Measurements from ENCODE around the gene MTAP. TPM values are rescaled to one million over a fixed set of nuclear protein-coding genes. Genes with fewer than 3 reads are reported as not detected.

The MTAP gene
- total RNA-seq, 4 donors from 2014 or later = 20.4 to 50.2 (median 30.4) TPM

DNA sequence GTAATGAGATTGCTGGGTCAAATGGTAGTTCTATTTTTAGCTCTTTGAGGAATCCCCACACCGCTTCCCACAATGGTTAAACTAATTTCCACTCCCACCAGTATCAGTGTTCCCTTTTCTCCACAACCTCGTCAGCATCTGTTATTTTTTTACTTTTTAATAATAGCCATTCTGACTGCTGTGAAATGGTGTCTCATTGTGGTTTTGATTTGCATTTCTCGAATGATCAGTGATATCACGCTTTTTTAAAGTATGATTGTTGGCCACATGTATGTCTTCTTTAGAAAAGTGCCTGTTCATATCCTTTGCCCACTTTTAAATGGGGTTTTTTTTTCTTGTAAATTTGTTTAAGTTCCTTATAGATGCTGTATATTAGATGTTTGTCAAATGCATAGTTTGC, 73.5 kb downstream of the MTAP start:
- H3K4me3 ChIP-seq = no peak overlapping the region
- H3K27ac ChIP-seq = no peak overlapping the region
- TF ChIP-seq, protein P1, sequence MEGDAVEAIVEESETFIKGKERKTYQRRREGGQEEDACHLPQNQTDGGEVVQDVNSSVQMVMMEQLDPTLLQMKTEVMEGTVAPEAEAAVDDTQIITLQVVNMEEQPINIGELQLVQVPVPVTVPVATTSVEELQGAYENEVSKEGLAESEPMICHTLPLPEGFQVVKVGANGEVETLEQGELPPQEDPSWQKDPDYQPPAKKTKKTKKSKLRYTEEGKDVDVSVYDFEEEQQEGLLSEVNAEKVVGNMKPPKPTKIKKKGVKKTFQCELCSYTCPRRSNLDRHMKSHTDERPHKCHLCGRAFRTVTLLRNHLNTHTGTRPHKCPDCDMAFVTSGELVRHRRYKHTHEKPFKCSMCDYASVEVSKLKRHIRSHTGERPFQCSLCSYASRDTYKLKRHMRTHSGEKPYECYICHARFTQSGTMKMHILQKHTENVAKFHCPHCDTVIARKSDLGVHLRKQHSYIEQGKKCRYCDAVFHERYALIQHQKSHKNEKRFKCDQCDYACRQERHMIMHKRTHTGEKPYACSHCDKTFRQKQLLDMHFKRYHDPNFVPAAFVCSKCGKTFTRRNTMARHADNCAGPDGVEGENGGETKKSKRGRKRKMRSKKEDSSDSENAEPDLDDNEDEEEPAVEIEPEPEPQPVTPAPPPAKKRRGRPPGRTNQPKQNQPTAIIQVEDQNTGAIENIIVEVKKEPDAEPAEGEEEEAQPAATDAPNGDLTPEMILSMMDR (IDR thresholded peaks at IDR 0.05) = no peak
- no peak for TF ChIP-seq EP300 (IDR thresholded peaks at IDR 0.05)
- TF ChIP-seq POLR2A (IDR thresholded peaks at IDR 0.05) = no peak
- no peaks in the 10 kb centered on the region for H3K4me1 ChIP-seq
- peaks cover 0 to 52% (median 7%) of the 10 kb centered on the region in 4 donors for H3K9me3 ChIP-seq
- peaks cover 0 to 81% (median 0%) of the 10 kb centered on the region in 3 donors for H3K36me3 ChIP-seq
- no peak for DNase-seq (ENCODE audit: low spot score in 2 of 2)
- 95 to 99% methylated on average over 4 of the region's 4 CpGs for WGBS, 2 donors
- H3K27me3 ChIP-seq = no peaks in the 10 kb centered on the region

DNA sequence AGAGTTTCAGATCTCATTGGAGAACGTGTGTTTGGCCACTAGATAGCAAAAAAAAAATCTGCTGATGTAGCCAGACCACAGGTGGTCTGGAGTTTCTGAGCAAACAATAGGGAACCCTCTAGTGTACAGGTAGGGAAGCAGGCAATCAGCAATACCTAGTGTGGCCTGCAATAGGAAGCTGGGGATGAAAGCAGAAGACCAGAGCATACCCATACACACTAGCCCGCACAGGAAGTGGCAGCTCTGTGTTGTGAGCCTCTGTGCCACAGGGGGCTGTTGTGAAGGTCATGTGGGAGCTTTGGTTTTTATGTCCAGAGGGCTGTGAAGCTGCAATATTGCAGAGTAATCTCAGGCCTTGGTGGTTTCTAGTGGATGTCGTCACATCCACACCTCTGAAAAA, 81.2 kb downstream of the MTAP start:
- TF ChIP-seq POLR2A (IDR thresholded peaks at IDR 0.05) (no peak), EP300 (IDR thresholded peaks at IDR 0.05) (no peak)
- TF ChIP-seq, protein P1 (IDR thresholded peaks at IDR 0.05) = no peak
- WGBS, 2 donors = 84 to 88% methylated on average over 3 of the region's 3 CpGs
- peaks cover 0 to 73% (median 0%) of the 10 kb centered on the region in 3 donors for H3K36me3 ChIP-seq
- no peak overlapping the region for H3K27ac ChIP-seq
- no peak for DNase-seq (ENCODE audit: low spot score in 2 of 2)
- peaks cover 0 to 66% (median 21%) of the 10 kb centered on the region in 4 donors for H3K9me3 ChIP-seq
- H3K4me1 ChIP-seq = no peaks in the 10 kb centered on the region
- no peak overlapping the region for H3K4me3 ChIP-seq
- H3K27me3 ChIP-seq = no peaks in the 10 kb centered on the region

DNA sequence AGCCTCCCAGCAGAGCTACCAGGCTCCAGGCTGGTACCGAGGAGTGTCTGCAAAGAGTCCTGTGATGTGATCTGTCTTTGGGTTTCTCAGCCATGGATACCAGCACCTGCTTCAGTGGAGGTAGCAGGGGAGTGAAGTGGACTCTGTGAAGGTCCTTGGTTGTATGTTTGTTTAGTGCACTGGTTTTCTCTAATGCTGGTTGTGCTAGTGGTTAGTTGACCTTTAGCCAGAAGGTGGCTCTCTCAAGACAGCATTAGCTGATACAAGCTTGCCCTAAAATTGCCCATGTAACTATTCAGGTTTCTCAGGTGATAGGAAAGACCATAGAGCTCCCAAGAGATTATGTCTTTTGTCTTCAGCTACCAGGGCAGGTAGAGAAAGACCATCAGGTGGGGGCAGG, 87.2 kb downstream of the MTAP start:
- TF ChIP-seq POLR2A (IDR thresholded peaks at IDR 0.05) = no peak
- no peak for TF ChIP-seq EP300 (IDR thresholded peaks at IDR 0.05)
- TF ChIP-seq, protein P1 (IDR thresholded peaks at IDR 0.05) = no peak
- Histone ChIP-seq H3K36me3 (peaks cover 0 to 55% (median 0%) of the 10 kb centered on the region in 3 donors), H3K4me1 (no peaks in the 10 kb centered on the region), H3K9me3 (peaks cover 0 to 49% (median 13%) of the 10 kb centered on the region in 4 donors), H3K4me3 (no peak overlapping the region), H3K27me3 (no peaks in the 10 kb centered on the region), H3K27ac (no peak overlapping the region)
- WGBS, 2 donors = 92 to 100% methylated on average over 1 of the region's 1 CpG
- no peak for DNase-seq (ENCODE audit: low spot score in 2 of 2)

DNA sequence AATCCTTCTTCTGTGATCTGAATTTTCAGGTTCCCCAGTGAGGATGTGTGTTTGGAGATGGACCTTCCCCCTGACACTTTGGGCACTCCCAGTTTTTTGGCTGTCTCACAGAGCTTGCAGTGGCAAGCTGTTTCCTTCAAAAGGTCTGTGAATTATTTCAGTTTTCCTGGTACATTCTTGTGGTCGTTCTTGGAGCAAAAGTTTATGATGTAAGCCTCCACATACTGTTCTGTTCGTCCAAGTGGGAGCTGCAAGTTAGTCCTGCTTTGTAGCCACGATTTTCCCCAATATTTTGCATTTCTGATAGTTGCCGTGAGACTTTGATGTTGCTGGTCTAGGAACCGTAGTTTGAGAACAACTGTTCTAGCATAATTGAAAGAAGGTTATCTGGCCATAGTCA, 88.3 kb downstream of the MTAP start:
- Histone ChIP-seq H3K9me3 (peaks cover 0 to 48% (median 15%) of the 10 kb centered on the region in 4 donors), H3K36me3 (peaks cover 0 to 44% (median 0%) of the 10 kb centered on the region in 3 donors), H3K4me1 (no peaks in the 10 kb centered on the region), H3K27ac (no peak overlapping the region), H3K4me3 (no peak overlapping the region), H3K27me3 (no peaks in the 10 kb centered on the region)
- 98 to 99% methylated on average over 5 of the region's 5 CpGs for WGBS, 2 donors
- TF ChIP-seq, protein P1 (IDR thresholded peaks at IDR 0.05) = no peak
- DNase-seq (ENCODE audit: low spot score in 2 of 2) = no peak

DNA sequence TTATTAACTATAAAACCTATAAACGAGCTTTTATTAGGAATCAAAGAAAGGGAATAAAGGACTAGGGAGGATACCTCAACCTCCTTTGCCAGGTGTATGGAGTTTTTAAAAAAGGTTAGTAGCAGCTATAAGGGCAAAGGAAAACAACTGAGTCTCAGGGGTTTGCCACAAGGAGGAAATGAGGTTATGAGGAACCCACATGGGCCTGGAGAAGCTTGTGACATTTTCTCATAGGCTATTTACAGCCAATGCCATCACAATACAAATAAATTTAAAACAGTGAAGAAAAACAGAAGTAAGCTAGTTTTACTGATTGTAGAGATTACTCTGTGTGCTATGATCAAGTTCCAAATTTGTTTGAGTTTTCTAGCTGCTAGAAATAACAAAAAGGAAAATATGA, 99.1 kb downstream of the MTAP start:
- peaks cover 0 to 98% (median 33%) of the 10 kb centered on the region in 4 donors for H3K9me3 ChIP-seq
- TF ChIP-seq POLR2A (IDR thresholded peaks at IDR 0.05) = no peak
- TF ChIP-seq, protein P1 (IDR thresholded peaks at IDR 0.05) = no peak
- no peak for TF ChIP-seq EP300 (IDR thresholded peaks at IDR 0.05)

More for the DNA sequence above, 99.1 kb downstream of the MTAP start:
- WGBS, 2 donors = 96 to 100% methylated on average over 1 of the region's 1 CpG
- H3K4me1 ChIP-seq = no peaks in the 10 kb centered on the region
- H3K36me3 ChIP-seq = peaks cover 0 to 15% (median 0%) of the 10 kb centered on the region in 3 donors
- no peaks in the 10 kb centered on the region for H3K27me3 ChIP-seq
- no peak overlapping the region for H3K27ac ChIP-seq
- H3K4me3 ChIP-seq = no peak overlapping the region
- no peak for DNase-seq (ENCODE audit: low spot score in 2 of 2)
